HEK293T (cell line): ENCODE data around the gene PIP5K1C.

ENCODE experiments used
- ARNT ChIP-seq: fragments of 450-650 bp; IDR thresholded peaks from 2 replicates; pipeline ENCODE4 v1.6.1; 2017; ENCODE audit warnings: mild to moderate bottlenecking
- BHLHE40 ChIP-seq: fragments of 450-650 bp; IDR thresholded peaks from 2 replicates; pipeline ENCODE4 v1.6.1; 2016; ENCODE audit warnings: mild to moderate bottlenecking, moderate library complexity, borderline replicate concordance
- CTBP1 ChIP-seq: fragments of 450-650 bp; IDR thresholded peaks from 2 replicates; pipeline ENCODE4 v1.6.1; 2016; ENCODE audit warnings: borderline replicate concordance
- FOXA1 ChIP-seq: fragments of 450-650 bp; IDR thresholded peaks from 2 replicates; pipeline ENCODE4 v1.6.1; 2016; ENCODE audit warnings: mild to moderate bottlenecking
- FOXM1 ChIP-seq: fragments of 450-650 bp; IDR thresholded peaks from 2 replicates; pipeline ENCODE4 v1.6.1; 2017; ENCODE audit warnings: mild to moderate bottlenecking, borderline replicate concordance
- HDGF ChIP-seq: fragments of 450-650 bp; IDR thresholded peaks from 2 replicates; pipeline ENCODE4 v1.6.1; 2017; ENCODE audit warnings: antibody characterized with exemption, borderline replicate concordance
- LEF1 ChIP-seq: fragments of 450-650 bp; IDR thresholded peaks from 2 replicates; pipeline ENCODE4 v1.6.1; 2017; ENCODE audit warnings: mild to moderate bottlenecking, borderline replicate concordance
- SP1 ChIP-seq: fragments of 450-650 bp; IDR thresholded peaks from 2 replicates; pipeline ENCODE4 v1.6.1; 2017
- TARDBP ChIP-seq: fragments of 450-650 bp; IDR thresholded peaks from 2 replicates; pipeline ENCODE4 v1.6.1; 2016
- ZNF384 ChIP-seq: fragments of 450-650 bp; IDR thresholded peaks from 2 replicates; pipeline ENCODE4 v1.6.1; 2016

- TF ChIP-seq BHLHE40, result no peak
- TF ChIP-seq HDGF, result no peak
- TF ChIP-seq LEF1, result no peak
- TF ChIP-seq FOXM1, result no peak
- no peak for TF ChIP-seq ZNF384
- TF ChIP-seq ARNT, result no peak
- TF ChIP-seq CTBP1, result no peak
- TF ChIP-seq FOXA1, result no peak
- TF ChIP-seq SP1, result no peak
- no peak for TF ChIP-seq TARDBP
These were observed 76.6 kb downstream of the PIP5K1C start for GRCh38 chr19:3623716-3624115.
